CD4-positive, alpha-beta T cell treated with Interleukin-2 at 100 ng/mL for 4 hours (primary cell): ENCODE results near the gene CDK11B.
A peak's percentile ranks its signal among the peaks of the same experiment; 100 is the strongest.

Source experiments
- DNase-seq: peaks from one replicate; pipeline ENCODE4 v3.0.0-alpha.2; 2020; ENCODE audit warnings: low spot score

Gene CDK11B

GRCh38 chr1:1615256-1616044 lies 43.4 kb downstream of the CDK11B start, which contains the start of gene MIB2:
Gene MIB2 (plus strand): TSS chr1:1615500. CDS start chr1:1623453, 7,953 bp downstream.
- DNase-seq = peak; percentile 98

GRCh38 chr1:1614954-1615255 lies 43.9 kb downstream of the CDK11B start:
- no peak for DNase-seq

GRCh38 chr1:1614204-1614953 lies 44.4 kb downstream of the CDK11B start:
- peak; percentile 73 for DNase-seq

- no peak for DNase-seq
Measured at GRCh38 chr1:1613509-1614082, 45.2 kb downstream of the CDK11B start.

GRCh38 chr1:1612104-1612400 lies 46.8 kb downstream of the CDK11B start:
- no peak for DNase-seq

GRCh38 chr1:1610796-1611195 lies 48.0 kb downstream of the CDK11B start:
- DNase-seq = no peak

- DNase-seq = no peak
Measured at GRCh38 chr1:1609822-1610485, 48.9 kb downstream of the CDK11B start.

- no peak for DNase-seq
Measured at GRCh38 chr1:1606232-1606631, 52.6 kb downstream of the CDK11B start.

- no peak for DNase-seq
Measured at GRCh38 chr1:1605724-1606123, 53.1 kb downstream of the CDK11B start.

GRCh38 chr1:1605034-1605591 lies 53.7 kb downstream of the CDK11B start:
- DNase-seq = no peak

GRCh38 chr1:1604374-1605033 lies 54.3 kb downstream of the CDK11B start:
- no peak for DNase-seq

GRCh38 chr1:1603671-1604373 lies 55.0 kb downstream of the CDK11B start:
- DNase-seq = no peak

GRCh38 chr1:1602968-1603506 lies 55.8 kb downstream of the CDK11B start:
- no peak for DNase-seq

- DNase-seq = no peak
Measured at GRCh38 chr1:1602304-1602967, 56.4 kb downstream of the CDK11B start.

GRCh38 chr1:1601564-1602303 lies 57.1 kb downstream of the CDK11B start:
- DNase-seq = no peak

- DNase-seq = no peak
Measured at GRCh38 chr1:1600861-1601563, 57.8 kb downstream of the CDK11B start.

- no peak for DNase-seq
Measured at GRCh38 chr1:1599935-1600860, 58.6 kb downstream of the CDK11B start, which contains the start of gene FNDC10. Gene FNDC10 (minus strand): TSS chr1:1600135. CDS start chr1:1600015, 120 bp downstream.
